GM12864 (cell line): Measurements from ENCODE around the gene CASQ1.

ENCODE experiments used
- DNase-seq: peaks from one replicate; pipeline ENCODE4 v3.0.0-alpha.2; 2011; ENCODE audit warnings: low read depth
- H3K4me3 ChIP-seq: 2 replicates; pipeline ENCODE4 v1.5.1; 2011; ENCODE audit warnings: mild to moderate bottlenecking, low read depth, low read length, control low read depth
- CTCF ChIP-seq: IDR thresholded peaks from 2 replicates; pipeline ENCODE4 v1.5.1; 2011; ENCODE audit warnings: low read depth, mild to moderate bottlenecking, moderate library complexity, low read length, control low read depth, inconsistent platforms; ENCODE audit errors: missing control alignments

Gene CASQ1

GRCh38 chr1:160244209-160244608 lies 53.8 kb downstream of the CASQ1 start:
- DNase-seq: no peak
- no peak overlapping the region for H3K4me3 ChIP-seq
- TF ChIP-seq CTCF: no peak

- no peak for DNase-seq
- no peak overlapping the region for H3K4me3 ChIP-seq
- no peak for TF ChIP-seq CTCF
These were observed 55.1 kb downstream of the CASQ1 start for GRCh38 chr1:160245434-160245833.

GRCh38 chr1:160247053-160247452 lies 56.7 kb downstream of the CASQ1 start:
- no peak for TF ChIP-seq CTCF
- H3K4me3 ChIP-seq: no peak overlapping the region
- DNase-seq: no peak

GRCh38 chr1:160251011-160251410 lies 60.6 kb downstream of the CASQ1 start:
- no peak for TF ChIP-seq CTCF
- no peak for DNase-seq
- H3K4me3 ChIP-seq: no peak overlapping the region
